Measurements from ENCODE around the gene SP140L.

DNA sequence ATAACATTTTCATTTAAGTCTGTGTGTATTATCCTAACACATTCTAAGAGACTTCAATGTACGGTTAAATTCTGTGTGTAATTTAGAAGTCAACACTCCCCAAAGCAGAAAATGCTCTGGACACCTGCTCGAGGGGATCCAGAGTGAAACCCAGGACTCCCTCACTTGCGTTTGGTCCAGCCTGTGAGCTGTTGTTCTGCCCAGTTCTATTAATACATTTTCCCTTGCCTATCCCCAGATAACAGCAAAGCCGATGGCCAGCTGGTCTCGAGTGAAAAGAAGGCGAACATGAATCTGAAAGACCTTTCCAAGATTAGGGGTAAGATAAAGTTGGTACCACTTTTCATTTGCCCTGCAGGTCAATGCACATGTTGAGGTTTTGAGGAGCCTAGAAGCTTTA, 58.0 kb downstream of the SP140L start:
- TF ChIP-seq, protein P1, sequence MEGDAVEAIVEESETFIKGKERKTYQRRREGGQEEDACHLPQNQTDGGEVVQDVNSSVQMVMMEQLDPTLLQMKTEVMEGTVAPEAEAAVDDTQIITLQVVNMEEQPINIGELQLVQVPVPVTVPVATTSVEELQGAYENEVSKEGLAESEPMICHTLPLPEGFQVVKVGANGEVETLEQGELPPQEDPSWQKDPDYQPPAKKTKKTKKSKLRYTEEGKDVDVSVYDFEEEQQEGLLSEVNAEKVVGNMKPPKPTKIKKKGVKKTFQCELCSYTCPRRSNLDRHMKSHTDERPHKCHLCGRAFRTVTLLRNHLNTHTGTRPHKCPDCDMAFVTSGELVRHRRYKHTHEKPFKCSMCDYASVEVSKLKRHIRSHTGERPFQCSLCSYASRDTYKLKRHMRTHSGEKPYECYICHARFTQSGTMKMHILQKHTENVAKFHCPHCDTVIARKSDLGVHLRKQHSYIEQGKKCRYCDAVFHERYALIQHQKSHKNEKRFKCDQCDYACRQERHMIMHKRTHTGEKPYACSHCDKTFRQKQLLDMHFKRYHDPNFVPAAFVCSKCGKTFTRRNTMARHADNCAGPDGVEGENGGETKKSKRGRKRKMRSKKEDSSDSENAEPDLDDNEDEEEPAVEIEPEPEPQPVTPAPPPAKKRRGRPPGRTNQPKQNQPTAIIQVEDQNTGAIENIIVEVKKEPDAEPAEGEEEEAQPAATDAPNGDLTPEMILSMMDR (IDR thresholded peaks at IDR 0.05) = no peak
- TF ChIP-seq EP300 (IDR thresholded peaks at IDR 0.05) (no peak), POLR2A (IDR thresholded peaks at IDR 0.05; ENCODE audit: low read depth) (no peak)

Measured in esophagus muscularis mucosa (tissue), 4 donors.